Stimulated activated CD8-positive, alpha-beta memory T cell treated with anti-CD3 and anti-CD28 coated beads, Interleukin-15, amount 100 ng/mL, for 48 hours (primary cell): ENCODE measurements around the gene IFNE.
"Not testable (repeated sequence)": the region's sequence is repeated elsewhere in the genome, so short reads cannot be mapped to it uniquely, and the experiment has no call there.

ENCODE experiments used
- DNase-seq, 2 donors: peaks; one replicate each; pipeline ENCODE4 v3.0.0-alpha.2; 2020; ENCODE audit warnings: low read depth in 2 of 2

IFNE gene

GRCh38 chr9:21499912-21500311 lies 17.8 kb upstream of the IFNE start:
- DNase-seq, result no peak

- no peak for DNase-seq
These were observed 9.6 kb upstream of the IFNE start for GRCh38 chr9:21491756-21492155.

- no peak for DNase-seq
These were observed 550 bp downstream of the IFNE start for GRCh38 chr9:21481470-21482056.

- DNase-seq, result no peak
These were observed 2.9 kb downstream of the IFNE start for GRCh38 chr9:21479152-21479702.

GRCh38 chr9:21477466-21477865 lies 4.6 kb downstream of the IFNE start:
- DNase-seq, result no peak

GRCh38 chr9:21473236-21473635 lies 8.9 kb downstream of the IFNE start:
- no peak for DNase-seq

GRCh38 chr9:21470126-21470525 lies 12.0 kb downstream of the IFNE start:
- DNase-seq, result no peak

- no peak for DNase-seq
These were observed 16.1 kb downstream of the IFNE start for GRCh38 chr9:21465859-21466518.

GRCh38 chr9:21465138-21465537 lies 17.0 kb downstream of the IFNE start:
- DNase-seq, result no peak

GRCh38 chr9:21461377-21461776 lies 20.7 kb downstream of the IFNE start:
- DNase-seq, result no peak

GRCh38 chr9:21455320-21455719 lies 26.8 kb downstream of the IFNE start:
- no peak for DNase-seq

GRCh38 chr9:21454149-21454548 lies 28.0 kb downstream of the IFNE start:
- DNase-seq, result no peak

- no peak for DNase-seq
These were observed 29.4 kb downstream of the IFNE start for GRCh38 chr9:21452681-21453080.

GRCh38 chr9:21450733-21451394 lies 31.2 kb downstream of the IFNE start:
- no peak for DNase-seq

- not testable (repeated sequence) for DNase-seq
These were observed 32.8 kb downstream of the IFNE start for GRCh38 chr9:21449312-21449711.

- DNase-seq, result no peak
These were observed 38.1 kb downstream of the IFNE start for GRCh38 chr9:21443849-21444625.

GRCh38 chr9:21440139-21440538 lies 42.0 kb downstream of the IFNE start, which contains the start of gene IFNA1:
Gene IFNA1, plus strand, starts transcription at chr9:21440439. Its CDS starts 69 bp downstream, at chr9:21440508.
- no peak for DNase-seq

- not testable (repeated sequence) for DNase-seq
These were observed 47.1 kb downstream of the IFNE start for GRCh38 chr9:21435015-21435383.

GRCh38 chr9:21434202-21435014 lies 47.7 kb downstream of the IFNE start:
- no peak for DNase-seq

- no peak for DNase-seq
These were observed 49.3 kb downstream of the IFNE start for GRCh38 chr9:21432672-21433425.
